LNCaP clone FGC (cell line): ENCODE data around the gene CDKL5.

Experiments
- DNase-seq: peaks from one replicate; pipeline ENCODE4 v3.0.0-alpha.2; 2011; ENCODE audit warnings: low read depth
- H3K4me3 ChIP-seq: 2 replicates; pipeline ENCODE4 v1.5.1; 2011; ENCODE audit warnings: mild to moderate bottlenecking, low read depth, low read length, control low read depth
- TF ChIP-seq, protein P1 (sequence below): IDR thresholded peaks from 2 replicates; pipeline ENCODE4 v1.5.1; 2012; ENCODE audit warnings: mild to moderate bottlenecking; ENCODE audit not compliant: control insufficient read depth, insufficient read depth; ENCODE audit errors: extremely low read depth

Gene CDKL5

DNA sequence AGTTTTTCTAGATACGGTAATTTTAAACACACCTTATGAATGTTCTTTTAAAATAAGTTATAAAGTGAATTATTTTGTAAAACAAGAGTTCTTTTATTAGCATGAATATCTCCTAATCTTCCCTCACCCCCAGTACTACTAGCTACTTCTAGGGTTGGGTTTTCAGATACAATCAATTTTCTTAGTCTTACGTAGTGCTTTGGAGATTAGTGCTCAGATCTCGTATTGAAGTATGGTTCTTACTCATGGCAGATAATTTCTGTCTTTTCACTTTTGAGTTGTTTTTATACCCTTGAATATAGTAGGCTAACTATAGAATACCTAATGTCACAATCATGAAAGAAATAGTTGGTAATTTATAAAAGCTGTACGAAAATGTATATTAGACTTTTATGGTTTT lies 43.2 kb downstream of the CDKL5 start:
- DNase-seq = no peak
- H3K4me3 ChIP-seq = no peak overlapping the region
- TF ChIP-seq, protein P1, sequence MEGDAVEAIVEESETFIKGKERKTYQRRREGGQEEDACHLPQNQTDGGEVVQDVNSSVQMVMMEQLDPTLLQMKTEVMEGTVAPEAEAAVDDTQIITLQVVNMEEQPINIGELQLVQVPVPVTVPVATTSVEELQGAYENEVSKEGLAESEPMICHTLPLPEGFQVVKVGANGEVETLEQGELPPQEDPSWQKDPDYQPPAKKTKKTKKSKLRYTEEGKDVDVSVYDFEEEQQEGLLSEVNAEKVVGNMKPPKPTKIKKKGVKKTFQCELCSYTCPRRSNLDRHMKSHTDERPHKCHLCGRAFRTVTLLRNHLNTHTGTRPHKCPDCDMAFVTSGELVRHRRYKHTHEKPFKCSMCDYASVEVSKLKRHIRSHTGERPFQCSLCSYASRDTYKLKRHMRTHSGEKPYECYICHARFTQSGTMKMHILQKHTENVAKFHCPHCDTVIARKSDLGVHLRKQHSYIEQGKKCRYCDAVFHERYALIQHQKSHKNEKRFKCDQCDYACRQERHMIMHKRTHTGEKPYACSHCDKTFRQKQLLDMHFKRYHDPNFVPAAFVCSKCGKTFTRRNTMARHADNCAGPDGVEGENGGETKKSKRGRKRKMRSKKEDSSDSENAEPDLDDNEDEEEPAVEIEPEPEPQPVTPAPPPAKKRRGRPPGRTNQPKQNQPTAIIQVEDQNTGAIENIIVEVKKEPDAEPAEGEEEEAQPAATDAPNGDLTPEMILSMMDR = no peak

DNA sequence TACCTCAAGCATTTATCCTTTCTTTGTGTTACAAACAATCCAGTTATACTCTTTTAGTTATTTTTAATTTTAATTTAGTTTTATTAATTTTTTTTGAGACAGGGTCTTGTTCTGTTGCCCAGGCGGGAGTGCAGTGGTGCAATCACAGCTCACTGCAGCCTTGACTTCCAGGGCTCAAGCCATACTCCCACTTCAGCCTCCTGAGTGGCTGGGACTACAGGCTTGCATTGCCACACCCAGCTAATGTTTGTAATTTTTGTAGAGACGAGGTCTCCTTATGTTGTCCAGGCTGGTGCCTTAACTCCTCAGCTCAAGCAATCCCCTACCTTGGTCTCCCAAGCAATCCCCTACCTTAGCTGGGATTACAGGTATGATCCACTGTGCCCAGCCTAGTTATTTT lies 45.9 kb downstream of the CDKL5 start:
- no peak for DNase-seq
- no peak overlapping the region for H3K4me3 ChIP-seq
- TF ChIP-seq, protein P1 = no peak

DNA sequence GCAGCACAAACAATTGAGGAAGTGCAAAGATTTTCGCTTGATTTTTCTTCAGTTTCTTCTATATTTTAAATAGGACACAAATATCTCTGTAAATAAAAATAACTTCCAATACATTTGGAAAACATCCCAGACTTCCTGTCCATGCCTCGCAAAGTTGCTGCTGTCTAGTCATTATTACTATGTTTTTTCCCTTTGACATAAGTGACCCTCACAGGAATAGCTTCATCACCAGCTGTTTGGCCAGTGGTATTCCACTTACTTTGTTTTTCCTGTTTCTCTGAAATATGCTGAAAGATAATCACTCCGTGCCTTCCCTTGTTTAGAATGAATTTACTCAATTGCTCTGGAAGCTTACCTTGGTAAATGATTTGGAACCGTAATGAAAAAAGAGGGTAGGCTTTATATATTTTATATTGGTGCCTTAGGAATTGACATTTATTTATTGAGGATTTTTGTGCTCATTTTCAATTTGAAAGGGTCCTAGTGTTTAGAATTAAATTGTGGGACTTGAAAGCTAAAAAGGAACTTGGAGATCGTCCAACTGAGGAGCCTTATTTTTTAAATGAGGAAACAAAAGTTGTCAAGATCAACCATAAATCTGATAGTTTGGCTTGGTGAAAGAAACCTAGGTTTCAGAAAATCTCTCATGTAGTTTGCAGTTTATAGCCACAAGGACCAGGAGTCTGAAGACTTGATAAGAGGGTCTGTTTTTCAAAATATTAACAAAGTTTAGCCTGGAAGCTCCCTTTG lies 65.6 kb downstream of the CDKL5 start:
- H3K4me3 ChIP-seq = no peak overlapping the region
- TF ChIP-seq, protein P1 = no peak
- DNase-seq = no peak

DNA sequence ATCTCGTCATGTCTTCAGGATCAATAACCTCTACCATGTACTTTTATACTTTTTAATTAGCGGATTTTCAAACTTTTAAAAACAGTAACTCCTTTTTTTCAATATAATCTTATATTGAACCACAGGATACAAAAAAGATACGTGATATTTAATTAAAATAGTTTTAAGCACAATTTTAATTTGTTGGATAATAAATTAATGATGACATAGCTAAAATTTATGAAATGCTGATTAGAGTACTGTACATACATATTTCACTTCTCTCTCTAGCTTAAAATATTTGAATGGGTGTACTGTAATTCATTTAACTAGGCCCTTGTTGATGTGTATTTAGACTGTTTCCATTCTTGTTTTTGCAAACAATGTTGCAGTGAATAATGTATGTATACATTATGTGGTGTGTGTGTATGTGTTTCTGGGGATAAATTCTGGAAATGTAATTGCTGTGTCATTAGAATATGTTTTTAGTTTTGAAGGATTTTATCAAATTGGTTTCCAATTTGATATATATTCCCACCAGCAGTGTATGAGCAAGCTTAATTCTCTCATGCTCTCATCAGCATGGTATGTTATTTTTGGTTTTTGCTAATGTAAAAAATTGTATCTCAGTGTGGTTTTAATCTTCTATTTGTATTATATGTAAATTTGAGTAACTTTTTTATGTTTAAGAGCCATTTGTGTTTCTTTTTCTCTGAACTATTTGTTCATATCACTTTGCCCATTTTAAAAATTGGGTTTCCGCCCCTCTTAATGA lies 66.4 kb downstream of the CDKL5 start:
- TF ChIP-seq, protein P1 = no peak
- no peak for DNase-seq
- no peak overlapping the region for H3K4me3 ChIP-seq

DNA sequence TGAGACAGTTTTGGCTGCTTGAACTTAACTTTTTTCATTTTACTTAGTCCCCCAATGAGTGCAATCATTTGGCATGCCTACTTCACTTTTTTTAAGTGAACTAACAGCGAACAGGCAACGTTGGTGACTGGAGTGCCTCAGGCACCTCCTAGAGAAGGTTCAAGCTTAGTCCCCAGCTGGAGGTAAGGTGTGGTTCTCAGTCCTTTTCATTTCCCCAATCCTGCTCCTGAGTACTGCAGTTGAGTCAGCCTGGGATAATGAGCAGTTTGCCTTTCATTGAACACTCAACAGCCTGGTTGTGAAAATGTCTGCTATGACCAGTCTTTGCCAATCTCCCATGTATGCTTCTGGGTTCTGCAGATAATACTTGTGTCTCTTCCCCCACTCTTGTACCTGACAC lies 109.5 kb downstream of the CDKL5 start:
- TF ChIP-seq, protein P1 = no peak
- H3K4me3 ChIP-seq = no peak overlapping the region
- no peak for DNase-seq

DNA sequence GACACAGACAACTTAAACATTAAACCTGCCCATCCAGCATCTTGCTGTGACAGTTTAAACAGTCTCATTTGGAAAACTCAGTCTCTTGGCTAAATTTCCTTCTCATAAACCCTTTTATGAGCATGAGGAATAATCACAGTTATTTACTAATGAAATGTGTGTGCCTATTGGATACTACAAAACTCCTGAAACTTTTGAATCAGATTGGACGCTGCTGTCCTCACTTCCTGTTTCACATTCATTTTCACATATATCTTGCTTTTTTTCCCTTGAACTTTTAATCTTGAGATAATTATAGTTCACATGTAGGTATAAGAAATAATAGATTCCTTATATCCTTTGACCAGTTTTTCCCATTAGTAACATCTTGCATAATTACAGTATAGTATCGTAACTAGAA lies 111.7 kb downstream of the CDKL5 start:
- no peak overlapping the region for H3K4me3 ChIP-seq
- DNase-seq = peak; percentile 64

More for the DNA sequence above, 111.7 kb downstream of the CDKL5 start:
- TF ChIP-seq, protein P1 = no peak
